NT2/D1 (cell line): ENCODE measurements around the gene FTCD.

Experiments used
- DNase-seq: peaks from one replicate; pipeline ENCODE4 v3.0.0-alpha.2; 2011; ENCODE audit warnings: low read depth, low spot score
- H3K27me3 ChIP-seq: 2 replicates; pipeline ENCODE4 v1.6.0; 2011; ENCODE audit warnings: mild to moderate bottlenecking; ENCODE audit not compliant: insufficient read length, insufficient read depth
- H3K36me3 ChIP-seq: 2 replicates; pipeline ENCODE4 v1.6.1; 2011; ENCODE audit warnings: mild to moderate bottlenecking, low read length, mixed read lengths; ENCODE audit not compliant: insufficient read depth, insufficient read length
- H3K4me1 ChIP-seq: 2 replicates; pipeline ENCODE4 v1.5.1; 2011; ENCODE audit not compliant: insufficient read depth, insufficient read length
- H3K4me3 ChIP-seq: 2 replicates; pipeline ENCODE4 v1.5.1; 2011; ENCODE audit warnings: low read depth; ENCODE audit not compliant: insufficient read length
- H3K9ac ChIP-seq: 2 replicates; pipeline ENCODE4 v1.6.0; 2011; ENCODE audit warnings: low read depth; ENCODE audit not compliant: insufficient read length
- H3K9me3 ChIP-seq: 2 replicates; pipeline ENCODE4 v1.5.1; 2011; ENCODE audit warnings: mild to moderate bottlenecking, low read length; ENCODE audit not compliant: insufficient read depth
- SUZ12 ChIP-seq: IDR thresholded peaks from 2 replicates; pipeline ENCODE4 v1.6.1; 2011; ENCODE audit not compliant: insufficient read length, insufficient read depth; ENCODE audit errors: extremely low read depth
- YY1 ChIP-seq: IDR thresholded peaks from 2 replicates; pipeline ENCODE4 v1.6.1; 2011; ENCODE audit not compliant: insufficient read length, insufficient read depth
- ZNF274 ChIP-seq: IDR thresholded peaks from 2 replicates; pipeline ENCODE4 v1.6.1; 2011; ENCODE audit warnings: mild to moderate bottlenecking, low read depth, low read length

Gene FTCD

GRCh38 chr21:46196733-46197132 lies 41.4 kb upstream of the FTCD start:
- Histone ChIP-seq H3K27me3 (no peaks in the 10 kb centered on the region), H3K9ac (no peak overlapping the region), H3K4me1 (peaks cover 7% of the 10 kb centered on the region), H3K9me3 (peaks cover 4% of the 10 kb centered on the region; the same call in 1 of the 2 replicates), H3K4me3 (no peak overlapping the region), H3K36me3 (peaks cover 89% of the 10 kb centered on the region)
- TF ChIP-seq SUZ12 (no peak), YY1 (no peak), ZNF274 (no peak)
- no peak for DNase-seq

GRCh38 chr21:46195595-46196195 lies 40.3 kb upstream of the FTCD start:
- H3K36me3 ChIP-seq = peaks cover 93% of the 10 kb centered on the region
- H3K4me3 ChIP-seq = no peak overlapping the region
- peaks cover 16% of the 10 kb centered on the region for H3K4me1 ChIP-seq
- peak overlapping the region; percentile 53 for H3K9ac ChIP-seq
- TF ChIP-seq ZNF274 = no peak
- no peak for TF ChIP-seq SUZ12
- TF ChIP-seq YY1 = no peak
- no peak for DNase-seq
- H3K9me3 ChIP-seq = peaks cover 4% of the 10 kb centered on the region; the same call in 1 of the 2 replicates
- no peaks in the 10 kb centered on the region for H3K27me3 ChIP-seq

GRCh38 chr21:46194374-46195334 lies 39.3 kb upstream of the FTCD start:
- no peak for DNase-seq
- Histone ChIP-seq H3K4me3 (no peak overlapping the region), H3K9me3 (peaks cover 2% of the 10 kb centered on the region; the same call in 1 of the 2 replicates), H3K9ac (no peak overlapping the region), H3K4me1 (peaks cover 26% of the 10 kb centered on the region), H3K36me3 (peaks cover 93% of the 10 kb centered on the region), H3K27me3 (no peaks in the 10 kb centered on the region)
- no peak for TF ChIP-seq YY1
- no peak for TF ChIP-seq ZNF274
- TF ChIP-seq SUZ12 = no peak

GRCh38 chr21:46193829-46194373 lies 38.5 kb upstream of the FTCD start:
- Histone ChIP-seq H3K4me3 (no peak overlapping the region), H3K27me3 (no peaks in the 10 kb centered on the region), H3K9me3 (no peaks in the 10 kb centered on the region), H3K9ac (no peak overlapping the region), H3K4me1 (peaks cover 31% of the 10 kb centered on the region), H3K36me3 (peaks cover 92% of the 10 kb centered on the region)
- no peak for DNase-seq
- TF ChIP-seq ZNF274 (no peak), YY1 (no peak), SUZ12 (no peak)

- Histone ChIP-seq H3K36me3 (peaks cover 88% of the 10 kb centered on the region), H3K4me1 (peaks cover 37% of the 10 kb centered on the region)
Observed at GRCh38 chr21:46191686-46192575, 36.6 kb upstream of the FTCD start.

DNA sequence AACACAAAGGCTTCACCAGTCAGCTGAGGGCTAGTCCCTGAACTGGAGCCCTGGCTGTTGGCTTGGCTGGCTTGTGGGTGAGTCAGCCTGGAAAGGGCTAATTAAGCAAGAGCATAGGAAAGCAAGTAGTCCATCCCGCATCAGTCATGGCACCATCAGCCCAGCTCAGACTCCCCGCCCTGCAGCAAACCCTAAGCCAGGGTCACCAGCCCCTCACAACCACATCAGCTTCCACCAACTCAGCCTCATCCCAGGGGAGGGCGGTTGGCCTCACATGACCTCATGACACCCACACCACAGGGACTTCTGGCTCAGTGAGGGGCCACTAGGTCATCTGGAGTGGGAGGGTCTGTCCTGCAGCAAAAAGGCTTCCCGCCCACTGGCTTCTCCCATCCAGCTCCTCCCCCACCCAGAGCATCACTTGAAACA lies 35.9 kb upstream of the FTCD start:
- Histone ChIP-seq H3K27me3 (no peaks in the 10 kb centered on the region), H3K4me3 (no peak overlapping the region), H3K4me1 (peaks cover 37% of the 10 kb centered on the region), H3K9me3 (no peaks in the 10 kb centered on the region), H3K9ac (peak overlapping the region; percentile 33), H3K36me3 (peaks cover 82% of the 10 kb centered on the region)
- DNase-seq = no peak
- TF ChIP-seq YY1 (no peak), SUZ12 (no peak), ZNF274 (no peak)

More at GRCh38 chr21:46191686-46192575, 36.6 kb upstream of the FTCD start:
- Histone ChIP-seq H3K4me3 (no peak overlapping the region), H3K27me3 (no peaks in the 10 kb centered on the region), H3K9me3 (no peaks in the 10 kb centered on the region), H3K9ac (peak overlapping the region; percentile 26)
- no peak for DNase-seq
- TF ChIP-seq SUZ12 = no peak
- no peak for TF ChIP-seq ZNF274
- TF ChIP-seq YY1 = no peak
